Tibial nerve (tissue), 4 donors: Measurements from ENCODE around the gene PPP1R1B. TPM values are rescaled to one million over a fixed set of nuclear protein-coding genes. Genes with fewer than 3 reads are reported as not detected.

Experiments used
- DNase-seq, 2 donors: peaks; one replicate each; pipeline ENCODE4 v3.0.0-alpha.2; 2019; ENCODE audit warnings: low spot score in 2 of 2
- H3K27ac ChIP-seq, 4 donors: fragments of 200-600 bp; sonication (generic) in 3 of 4; one replicate each; pipeline ENCODE4 v1.5.1; 2017 to 2019; ENCODE audit warnings: mild to moderate bottlenecking in 1 of 4
- H3K27me3 ChIP-seq, 2 donors: fragments of 200-600 bp; sonication (generic) in 1 of 2; one replicate each; pipeline versions ENCODE4 v1.5.1 to v1.6.0; 2017 to 2019
- H3K36me3 ChIP-seq, 3 donors: fragments of 200-600 bp; sonication (generic); one replicate each; pipeline ENCODE4 v1.5.1; 2018 to 2019
- H3K4me1 ChIP-seq, 4 donors: fragments of 200-600 bp; sonication (generic) in 3 of 4; one replicate each; pipeline ENCODE4 v1.5.1; 2017 to 2019
- H3K4me3 ChIP-seq, 4 donors: fragments of 200-600 bp; sonication (generic) in 3 of 4; one replicate each; pipeline ENCODE4 v1.5.1; 2017 to 2019; ENCODE audit warnings: mild to moderate bottlenecking in 1 of 4, moderate library complexity in 1 of 4
- H3K9me3 ChIP-seq, 4 donors: fragments of 200-600 bp; sonication (generic) in 3 of 4; one replicate each; pipeline ENCODE4 v1.5.1; 2017 to 2019
- EP300 ChIP-seq, 2 donors: sonication (generic); formaldehyde crosslinking; IDR thresholded peaks; one replicate each; pipeline ENCODE4 v1.6.1; 2017; ENCODE audit warnings: antibody characterized with exemption in 2 of 2, mild to moderate bottlenecking in 1 of 2
- POLR2A ChIP-seq, 2 donors: fragments of 450-650 bp; IDR thresholded peaks; one replicate each; pipeline ENCODE4 v1.6.1; 2017; ENCODE audit warnings: antibody characterized with exemption in 2 of 2, mild to moderate bottlenecking in 2 of 2, moderate library complexity in 2 of 2
- WGBS, 2 donors: methylation state at CpG; one replicate each; pipeline ENCODE4 v1.1.5; 2018; 5-methylcytosine and 5-hydroxymethylcytosine counted together
- total RNA-seq, 4 donors: library from RNA; depleted of rRNA; stranded (reverse); fragments of >200 nt; gene quantifications; one replicate each; pipeline ENCODE4 v1.1.0, GENCODE V29; 2016
- TF ChIP-seq, protein P1 (sequence below), 5 experiments: fragments of 200-600 bp in 3 of 5; fragments of 450-650 bp in 2 of 5; sonication (generic) in 3 of 5; IDR thresholded peaks; one replicate each; pipeline ENCODE4 v1.5.1; 2016 to 2019; ENCODE audit warnings: antibody characterized with exemption in 5 of 5, mild to moderate bottlenecking in 3 of 5, moderate library complexity in 2 of 5

The PPP1R1B gene
- total RNA-seq, 4 donors from 2014 or later = 10.4 to 20.4 (median 12.7) TPM

DNA sequence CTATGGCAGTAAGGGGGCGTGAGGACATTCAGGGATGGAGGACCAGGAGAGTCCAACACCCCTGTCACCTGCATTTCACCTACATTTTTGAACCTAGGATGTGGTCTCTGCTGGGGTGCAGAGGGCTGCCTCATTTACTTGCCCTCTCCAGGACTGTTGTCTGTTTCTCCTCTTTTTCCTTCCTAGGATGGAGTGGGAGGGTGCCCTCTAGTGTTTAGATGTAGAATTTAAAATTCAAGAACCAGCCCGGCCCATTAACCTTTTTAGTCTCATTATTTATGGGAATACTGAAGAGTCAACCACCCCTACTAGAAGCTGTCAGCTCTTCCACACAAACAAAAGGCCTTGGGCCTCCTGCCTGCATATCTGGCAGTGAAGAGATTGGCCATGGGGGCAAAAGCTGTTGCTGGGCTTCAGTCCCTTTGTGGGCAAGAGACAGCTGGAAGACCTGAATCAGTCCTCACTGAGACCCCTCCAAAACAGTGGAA, 7.7 kb downstream of the PPP1R1B start:
- Histone ChIP-seq H3K4me1 (peaks cover 0 to 74% (median 34%) of the 10 kb centered on the region in 4 donors), H3K4me3 (no peak overlapping the region), H3K9me3 (no peaks in the 10 kb centered on the region), H3K36me3 (no peaks in the 10 kb centered on the region), H3K27ac (peak overlapping the region; percentile 20 to 88 (median 73)), H3K27me3 (peaks cover 0 to 10% of the 10 kb centered on the region in 2 donors)
- 49 to 53% methylated on average over 2 of the region's 2 CpGs for WGBS, 2 donors
- TF ChIP-seq, protein P1, sequence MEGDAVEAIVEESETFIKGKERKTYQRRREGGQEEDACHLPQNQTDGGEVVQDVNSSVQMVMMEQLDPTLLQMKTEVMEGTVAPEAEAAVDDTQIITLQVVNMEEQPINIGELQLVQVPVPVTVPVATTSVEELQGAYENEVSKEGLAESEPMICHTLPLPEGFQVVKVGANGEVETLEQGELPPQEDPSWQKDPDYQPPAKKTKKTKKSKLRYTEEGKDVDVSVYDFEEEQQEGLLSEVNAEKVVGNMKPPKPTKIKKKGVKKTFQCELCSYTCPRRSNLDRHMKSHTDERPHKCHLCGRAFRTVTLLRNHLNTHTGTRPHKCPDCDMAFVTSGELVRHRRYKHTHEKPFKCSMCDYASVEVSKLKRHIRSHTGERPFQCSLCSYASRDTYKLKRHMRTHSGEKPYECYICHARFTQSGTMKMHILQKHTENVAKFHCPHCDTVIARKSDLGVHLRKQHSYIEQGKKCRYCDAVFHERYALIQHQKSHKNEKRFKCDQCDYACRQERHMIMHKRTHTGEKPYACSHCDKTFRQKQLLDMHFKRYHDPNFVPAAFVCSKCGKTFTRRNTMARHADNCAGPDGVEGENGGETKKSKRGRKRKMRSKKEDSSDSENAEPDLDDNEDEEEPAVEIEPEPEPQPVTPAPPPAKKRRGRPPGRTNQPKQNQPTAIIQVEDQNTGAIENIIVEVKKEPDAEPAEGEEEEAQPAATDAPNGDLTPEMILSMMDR (IDR thresholded peaks at IDR 0.05) = peak; percentile 72 to 79 (median 77)
- no peak for TF ChIP-seq POLR2A (IDR thresholded peaks at IDR 0.05)
- TF ChIP-seq EP300 (IDR thresholded peaks at IDR 0.05) = no peak
- DNase-seq = no peak

DNA sequence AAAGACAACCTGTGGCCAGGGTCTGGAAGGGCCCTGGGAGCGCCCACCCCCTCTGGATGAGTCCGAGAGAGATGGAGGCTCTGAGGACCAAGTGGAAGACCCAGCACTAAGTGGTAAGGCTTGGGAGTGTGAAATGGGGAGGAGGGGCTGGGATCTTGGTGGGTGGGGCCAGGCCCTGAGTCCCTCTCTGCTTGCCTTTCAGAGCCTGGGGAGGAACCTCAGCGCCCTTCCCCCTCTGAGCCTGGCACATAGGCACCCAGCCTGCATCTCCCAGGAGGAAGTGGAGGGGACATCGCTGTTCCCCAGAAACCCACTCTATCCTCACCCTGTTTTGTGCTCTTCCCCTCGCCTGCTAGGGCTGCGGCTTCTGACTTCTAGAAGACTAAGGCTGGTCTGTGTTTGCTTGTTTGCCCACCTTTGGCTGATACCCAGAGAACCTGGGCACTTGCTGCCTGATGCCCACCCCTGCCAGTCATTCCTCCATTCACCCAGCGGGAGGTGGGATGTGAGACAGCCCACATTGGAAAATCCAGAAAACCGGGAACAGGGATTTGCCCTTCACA, 8.9 kb downstream of the PPP1R1B start:
- no peak for DNase-seq
- Histone ChIP-seq H3K27me3 (peaks cover 0 to 7% of the 10 kb centered on the region in 2 donors), H3K9me3 (no peaks in the 10 kb centered on the region), H3K27ac (peak overlapping the region in 3 of 4 donors; percentile 90 to 96 (median 90)), H3K4me3 (no peak overlapping the region), H3K4me1 (peaks cover 0 to 86% (median 42%) of the 10 kb centered on the region in 4 donors), H3K36me3 (no peaks in the 10 kb centered on the region)
- WGBS, 2 donors = 80 to 89% methylated on average over 6 to 8 of the region's 8 CpGs
- TF ChIP-seq POLR2A (IDR thresholded peaks at IDR 0.05) (no peak), EP300 (IDR thresholded peaks at IDR 0.05) (no peak)
- TF ChIP-seq, protein P1 (IDR thresholded peaks at IDR 0.05) = no peak

DNA sequence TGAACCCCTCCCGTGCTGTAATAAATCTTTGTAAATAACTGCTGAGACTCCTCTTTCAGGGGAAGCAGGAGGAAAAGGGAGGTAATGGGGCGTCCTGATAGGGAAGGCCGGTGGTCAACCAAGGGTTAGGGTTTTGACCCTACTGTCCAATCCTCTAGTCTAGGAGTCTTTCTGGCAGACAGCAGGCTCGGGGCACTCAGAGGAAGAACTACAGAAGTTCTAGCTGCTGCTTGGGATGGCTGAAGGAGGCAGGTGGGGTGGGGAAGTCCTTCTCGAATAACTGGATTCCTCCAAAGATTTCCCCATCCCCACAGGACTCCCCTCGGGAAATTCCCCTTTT, 9.8 kb downstream of the PPP1R1B start:
- no peak for DNase-seq
- H3K27me3 ChIP-seq = peaks cover 0 to 2% of the 10 kb centered on the region in 2 donors
- no peaks in the 10 kb centered on the region for H3K36me3 ChIP-seq
- H3K4me3 ChIP-seq = peak overlapping the region; percentile 62 to 95 (median 76)
- peak overlapping the region; percentile 90 to 96 (median 92) for H3K27ac ChIP-seq
- 17 to 24% methylated on average over 6 of the region's 6 CpGs for WGBS, 2 donors
- no peaks in the 10 kb centered on the region for H3K9me3 ChIP-seq
- TF ChIP-seq EP300 (IDR thresholded peaks at IDR 0.05) (no peak), POLR2A (IDR thresholded peaks at IDR 0.05) (no peak)
- TF ChIP-seq, protein P1 (IDR thresholded peaks at IDR 0.05) = no peak
- H3K4me1 ChIP-seq = peaks cover 0 to 94% (median 45%) of the 10 kb centered on the region in 4 donors

DNA sequence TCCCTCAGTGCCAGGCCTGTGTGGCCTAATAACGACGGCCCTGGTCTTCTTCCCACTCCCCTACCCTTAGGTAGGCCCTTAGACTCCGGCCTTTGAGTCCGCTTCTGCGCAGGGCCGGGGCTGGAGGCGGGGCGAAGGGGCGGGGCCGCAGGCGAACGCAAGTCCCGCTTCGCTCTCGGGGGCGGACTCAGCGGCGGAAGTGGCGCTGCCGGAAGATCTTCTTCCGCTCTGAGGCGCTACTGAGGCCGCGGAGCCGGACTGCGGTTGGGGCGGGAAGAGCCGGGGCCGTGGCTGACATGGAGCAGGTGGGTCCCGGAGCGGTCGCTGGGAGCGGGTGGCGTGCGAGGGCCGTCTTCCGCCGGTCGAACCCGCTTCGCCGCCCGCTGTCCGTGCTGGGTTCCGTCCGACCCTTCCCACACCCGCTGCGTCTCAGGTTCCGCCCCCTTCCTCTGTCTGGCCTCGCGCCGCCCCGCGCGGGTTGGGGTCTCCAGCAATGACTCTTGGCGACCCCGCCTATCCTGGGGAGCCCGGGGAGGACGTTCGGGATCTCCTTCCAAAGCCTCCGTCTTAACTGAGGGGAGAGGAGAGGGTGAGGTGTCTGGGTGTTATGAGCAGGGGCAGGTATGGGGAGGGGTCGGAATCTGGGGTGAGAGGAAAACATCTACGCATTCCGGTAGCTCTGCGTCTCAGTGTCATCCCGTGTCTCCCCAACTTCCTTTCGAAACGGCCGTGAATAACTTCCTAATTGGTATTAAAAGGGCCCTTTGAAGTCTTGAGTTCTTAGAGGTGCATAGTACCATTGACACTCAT, 10.4 kb downstream of the PPP1R1B start, which contains the start of gene STARD3:
Gene STARD3, plus strand, starts transcription at position 218 of the 810 bp plus-strand sequence. CDS start 16,388 bp downstream, outside the sequence.
- WGBS, 2 donors = 0% methylated on average over 37 to 39 of the region's 69 CpGs

More for the DNA sequence above, 10.4 kb downstream of the PPP1R1B start, which contains the start of gene STARD3:
- Histone ChIP-seq H3K36me3 (no peaks in the 10 kb centered on the region), H3K9me3 (no peaks in the 10 kb centered on the region), H3K4me1 (peaks cover 0 to 94% (median 46%) of the 10 kb centered on the region in 4 donors), H3K27me3 (no peaks in the 10 kb centered on the region), H3K27ac (peak within 1 kb of the TSS; percentile 90 to 96 (median 92)), H3K4me3 (peak within 1 kb of the TSS; percentile 62 to 95 (median 76))
- DNase-seq = peak; percentile 82 to 87
- TF ChIP-seq POLR2A (IDR thresholded peaks at IDR 0.05) = peak in 1 of 2 donors; percentile 74
- TF ChIP-seq, protein P1 (IDR thresholded peaks at IDR 0.05) = peak in 4 of 5 experiments; percentile 21 to 54 (median 34)
- peak; percentile 77 to 87 for TF ChIP-seq EP300 (IDR thresholded peaks at IDR 0.05)
